Right lobe of liver (tissue), 4 donors: ENCODE measurements around the gene KCNJ16.

ENCODE experiments used
- CTCF ChIP-seq, 4 donors: fragments of 200-600 bp in 3 of 4; fragments of 450-650 bp in 1 of 4; IDR thresholded peaks; one replicate each; pipeline versions ENCODE4 v1.5.1 to v1.8.0; 2016 to 2022; ENCODE audit warnings: antibody characterized with exemption in 4 of 4, mild to moderate bottlenecking in 2 of 4
- POLR2A ChIP-seq: fragments of 450-650 bp; IDR thresholded peaks from one replicate; pipeline ENCODE4 v1.6.1; 2017; ENCODE audit warnings: antibody characterized with exemption, mild to moderate bottlenecking
- donor health status: DM: no; HTN: no; CAD: no.
- donor health status: DM: no; HTN: no; CAD: no.
- donor health status: DM: no; HTN: yes; CAD: no.

- TF ChIP-seq CTCF (IDR thresholded peaks at IDR 0.05): no peak
- TF ChIP-seq POLR2A: no peak
These were observed 63.4 kb downstream of the KCNJ16 start for GRCh38 chr17:70138291-70138865.
